ENCODE data around the gene TBC1D1. TPM values are rescaled to one million over a fixed set of nuclear protein-coding genes. Genes with fewer than 3 reads are reported as not detected.

The TBC1D1 gene
- total and polyA plus RNA-seq, 8 donors = 53.3 to 78.9 (median 71.1) TPM

GRCh38 chr4:38153387-38153760, 262.5 kb downstream of the TBC1D1 start:
- DNase-seq = no peak
- Histone ChIP-seq H3K9me3 (no peaks in the 10 kb centered on the region), H3K36me3 (no peaks in the 10 kb centered on the region), H3K4me3 (no peak overlapping the region), H3K27me3 (no peaks in the 10 kb centered on the region), H3K27ac (no peak overlapping the region), H3K4me1 (peaks cover 12 to 52% of the 10 kb centered on the region in 2 donors)
- intact Hi-C loops (cut with DNase I) = no loop called here
- ATAC-seq = no peak
- TF ChIP-seq, protein P1, sequence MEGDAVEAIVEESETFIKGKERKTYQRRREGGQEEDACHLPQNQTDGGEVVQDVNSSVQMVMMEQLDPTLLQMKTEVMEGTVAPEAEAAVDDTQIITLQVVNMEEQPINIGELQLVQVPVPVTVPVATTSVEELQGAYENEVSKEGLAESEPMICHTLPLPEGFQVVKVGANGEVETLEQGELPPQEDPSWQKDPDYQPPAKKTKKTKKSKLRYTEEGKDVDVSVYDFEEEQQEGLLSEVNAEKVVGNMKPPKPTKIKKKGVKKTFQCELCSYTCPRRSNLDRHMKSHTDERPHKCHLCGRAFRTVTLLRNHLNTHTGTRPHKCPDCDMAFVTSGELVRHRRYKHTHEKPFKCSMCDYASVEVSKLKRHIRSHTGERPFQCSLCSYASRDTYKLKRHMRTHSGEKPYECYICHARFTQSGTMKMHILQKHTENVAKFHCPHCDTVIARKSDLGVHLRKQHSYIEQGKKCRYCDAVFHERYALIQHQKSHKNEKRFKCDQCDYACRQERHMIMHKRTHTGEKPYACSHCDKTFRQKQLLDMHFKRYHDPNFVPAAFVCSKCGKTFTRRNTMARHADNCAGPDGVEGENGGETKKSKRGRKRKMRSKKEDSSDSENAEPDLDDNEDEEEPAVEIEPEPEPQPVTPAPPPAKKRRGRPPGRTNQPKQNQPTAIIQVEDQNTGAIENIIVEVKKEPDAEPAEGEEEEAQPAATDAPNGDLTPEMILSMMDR (IDR thresholded peaks at IDR 0.05) = no peak

DNA sequence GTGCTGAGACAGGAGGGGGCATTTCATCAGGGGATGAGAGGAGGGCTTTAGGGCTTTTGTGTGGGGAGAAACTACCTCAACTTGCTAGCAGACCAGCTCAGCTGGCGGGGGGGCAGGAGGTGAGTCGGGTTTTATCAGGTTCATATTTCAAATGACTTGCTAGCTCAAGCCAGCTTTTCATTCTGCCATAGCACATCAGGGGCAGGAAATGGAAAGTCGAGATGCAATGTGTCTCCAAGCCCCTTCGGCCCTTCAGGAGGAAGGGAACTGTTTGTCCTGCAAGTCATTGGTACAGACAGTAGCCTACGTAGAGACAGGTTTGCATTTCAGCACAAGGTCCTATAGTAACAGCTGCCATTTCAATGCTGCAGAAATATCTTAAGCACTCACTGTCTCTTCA, 263.4 kb downstream of the TBC1D1 start:
- Histone ChIP-seq H3K36me3 (no peaks in the 10 kb centered on the region), H3K4me1 (peaks cover 12 to 52% of the 10 kb centered on the region in 2 donors), H3K27ac (peak overlapping the region in 1 of 2 donors; percentile 43), H3K4me3 (no peak overlapping the region), H3K9me3 (no peaks in the 10 kb centered on the region), H3K27me3 (no peaks in the 10 kb centered on the region)
- TF ChIP-seq, protein P1 (IDR thresholded peaks at IDR 0.05) = no peak
- intact Hi-C loops (cut with DNase I) = no loop called here
- no peak for DNase-seq
- ATAC-seq = no peak

DNA sequence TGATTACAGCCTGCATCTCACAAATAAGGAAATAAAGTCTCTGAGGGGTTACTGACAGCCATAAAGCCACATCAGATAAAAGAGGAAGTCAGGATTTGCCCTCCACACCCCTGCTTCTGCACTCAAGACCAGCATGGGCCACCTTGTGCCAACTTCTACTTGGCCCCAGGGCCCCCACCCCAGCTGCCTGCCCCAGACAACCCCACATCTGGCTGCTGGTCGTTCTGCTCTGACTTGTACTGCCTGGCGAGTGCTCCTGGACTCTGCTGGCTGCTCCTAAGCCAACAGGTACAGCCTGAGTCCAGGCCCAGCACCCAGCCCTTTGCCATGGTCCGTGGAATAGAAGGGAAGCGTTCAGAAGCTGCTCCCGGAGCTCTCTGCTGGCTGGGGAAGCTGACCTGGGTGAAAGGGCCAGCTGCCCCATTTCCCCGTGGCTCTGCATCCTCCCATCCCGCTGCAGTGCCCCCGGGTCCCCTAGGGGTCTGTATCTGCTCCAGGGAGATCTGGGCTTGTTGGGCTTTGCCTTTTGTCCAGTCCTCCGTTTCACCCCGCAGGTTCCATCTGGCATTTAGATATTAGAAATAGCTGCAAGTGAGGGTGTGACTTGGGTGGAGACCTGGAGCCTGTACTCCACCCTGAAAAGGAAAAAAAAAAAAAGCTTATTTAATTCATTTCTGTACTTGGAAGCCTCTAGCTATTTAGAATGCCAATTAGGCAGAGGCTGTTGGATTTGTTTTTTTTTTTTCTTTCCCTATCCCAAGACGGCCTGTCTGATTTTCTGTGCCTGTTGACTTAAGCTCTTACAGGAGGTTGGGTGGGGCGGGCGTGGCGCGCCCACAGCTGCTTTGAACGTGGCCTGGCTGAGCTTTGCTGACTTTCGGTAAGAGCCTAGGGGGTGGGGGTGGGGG, 264.1 kb downstream of the TBC1D1 start:
- H3K4me3 ChIP-seq = no peak overlapping the region
- H3K27me3 ChIP-seq = no peaks in the 10 kb centered on the region
- H3K27ac ChIP-seq = peak overlapping the region; percentile 43 to 63
- intact Hi-C loops (cut with DNase I) = no loop called here
- H3K36me3 ChIP-seq = no peaks in the 10 kb centered on the region
- peak; percentile 85 for ATAC-seq
- no peaks in the 10 kb centered on the region for H3K9me3 ChIP-seq
- H3K4me1 ChIP-seq = peaks cover 12 to 49% of the 10 kb centered on the region in 2 donors
- DNase-seq = peak in 2 of 4 donors; percentile 65 to 83
- TF ChIP-seq, protein P1 (IDR thresholded peaks at IDR 0.05) = no peak

GRCh38 chr4:38155589-38156294, 264.9 kb downstream of the TBC1D1 start:
- Histone ChIP-seq H3K4me1 (peaks cover 17 to 51% of the 10 kb centered on the region in 2 donors), H3K27me3 (no peaks in the 10 kb centered on the region), H3K27ac (peak overlapping the region; percentile 20 to 63), H3K9me3 (no peaks in the 10 kb centered on the region), H3K4me3 (no peak overlapping the region), H3K36me3 (no peaks in the 10 kb centered on the region)
- no peak for DNase-seq
- TF ChIP-seq, protein P1 (IDR thresholded peaks at IDR 0.05) = no peak
- ATAC-seq = peak; percentile 40
- intact Hi-C loops (cut with DNase I) = no loop called here

GRCh38 chr4:38157592-38157991, 266.7 kb downstream of the TBC1D1 start:
- DNase-seq = no peak
- no peak overlapping the region for H3K4me3 ChIP-seq
- H3K4me1 ChIP-seq = peaks cover 22 to 63% of the 10 kb centered on the region in 2 donors
- no peaks in the 10 kb centered on the region for H3K9me3 ChIP-seq
- TF ChIP-seq, protein P1 (IDR thresholded peaks at IDR 0.05) = no peak
- no peak overlapping the region for H3K27ac ChIP-seq
- intact Hi-C loops (cut with DNase I) = no loop called here
- no peaks in the 10 kb centered on the region for H3K27me3 ChIP-seq
- no peaks in the 10 kb centered on the region for H3K36me3 ChIP-seq
- peak; percentile 46 for ATAC-seq

All from left lung (tissue), 10 donors.